Measurements from ENCODE around the gene FGD5.
A peak's percentile ranks its signal among the peaks of the same experiment; 100 is the strongest.

The FGD5 gene

DNA sequence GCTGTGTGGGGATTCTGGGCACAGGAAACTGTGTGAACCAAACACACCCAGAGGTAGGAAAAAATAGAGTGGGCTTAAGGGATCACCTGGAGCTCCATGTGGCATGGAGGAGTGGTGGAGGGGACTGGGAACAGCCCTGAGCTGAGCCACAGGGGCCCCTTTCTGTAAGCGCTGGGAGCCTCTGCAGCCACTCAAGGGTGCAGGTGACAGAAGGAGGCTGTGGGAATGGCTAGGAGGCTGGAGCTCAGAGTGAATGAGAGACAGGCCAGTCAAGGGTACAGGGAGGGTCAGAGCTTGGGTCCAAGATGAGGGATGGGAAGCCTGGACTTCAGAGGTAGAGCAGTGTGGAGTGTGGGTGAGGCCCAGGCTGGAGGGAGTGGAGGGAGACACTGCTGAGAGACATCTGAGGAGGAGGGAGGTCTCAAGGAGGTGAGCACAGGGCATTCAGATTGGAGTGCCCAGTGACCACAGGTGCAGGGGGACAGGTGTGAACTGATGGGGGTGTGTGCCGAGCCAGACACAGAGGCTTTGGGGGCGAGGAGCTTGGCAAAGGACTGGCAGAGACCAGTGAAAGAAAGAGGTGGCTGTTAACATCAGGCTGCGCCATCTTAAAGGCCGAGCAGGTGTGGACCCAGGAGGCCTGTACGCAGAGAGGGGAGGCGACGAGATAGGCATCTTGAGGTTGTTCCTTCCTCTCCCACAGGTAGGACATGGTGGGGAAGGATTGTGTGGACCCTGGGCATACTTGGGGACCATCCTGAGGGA lies 56.8 kb downstream of the FGD5 start:
- in situ Hi-C loops (cut with HindIII; ENCODE audit: low sequenced_read_pairs) = no loop called here
- TF ChIP-seq, protein P1, sequence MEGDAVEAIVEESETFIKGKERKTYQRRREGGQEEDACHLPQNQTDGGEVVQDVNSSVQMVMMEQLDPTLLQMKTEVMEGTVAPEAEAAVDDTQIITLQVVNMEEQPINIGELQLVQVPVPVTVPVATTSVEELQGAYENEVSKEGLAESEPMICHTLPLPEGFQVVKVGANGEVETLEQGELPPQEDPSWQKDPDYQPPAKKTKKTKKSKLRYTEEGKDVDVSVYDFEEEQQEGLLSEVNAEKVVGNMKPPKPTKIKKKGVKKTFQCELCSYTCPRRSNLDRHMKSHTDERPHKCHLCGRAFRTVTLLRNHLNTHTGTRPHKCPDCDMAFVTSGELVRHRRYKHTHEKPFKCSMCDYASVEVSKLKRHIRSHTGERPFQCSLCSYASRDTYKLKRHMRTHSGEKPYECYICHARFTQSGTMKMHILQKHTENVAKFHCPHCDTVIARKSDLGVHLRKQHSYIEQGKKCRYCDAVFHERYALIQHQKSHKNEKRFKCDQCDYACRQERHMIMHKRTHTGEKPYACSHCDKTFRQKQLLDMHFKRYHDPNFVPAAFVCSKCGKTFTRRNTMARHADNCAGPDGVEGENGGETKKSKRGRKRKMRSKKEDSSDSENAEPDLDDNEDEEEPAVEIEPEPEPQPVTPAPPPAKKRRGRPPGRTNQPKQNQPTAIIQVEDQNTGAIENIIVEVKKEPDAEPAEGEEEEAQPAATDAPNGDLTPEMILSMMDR (IDR thresholded peaks at IDR 0.05; ENCODE audit: low read depth, low read length) = no peak
- no peak for DNase-seq (ENCODE audit: low read depth, low spot score)
- no peak overlapping the region for H3K4me3 ChIP-seq (ENCODE audit: low read depth, low read length)

GRCh38 chr3:14876921-14877333 lies 58.2 kb downstream of the FGD5 start:
- TF ChIP-seq, protein P1 (IDR thresholded peaks at IDR 0.05; ENCODE audit: low read depth, low read length) = no peak
- no peak overlapping the region for H3K4me3 ChIP-seq (ENCODE audit: low read depth, low read length)
- in situ Hi-C loops (cut with HindIII; ENCODE audit: low sequenced_read_pairs) = no loop called here
- DNase-seq (ENCODE audit: low read depth, low spot score) = peak; percentile 39

DNA sequence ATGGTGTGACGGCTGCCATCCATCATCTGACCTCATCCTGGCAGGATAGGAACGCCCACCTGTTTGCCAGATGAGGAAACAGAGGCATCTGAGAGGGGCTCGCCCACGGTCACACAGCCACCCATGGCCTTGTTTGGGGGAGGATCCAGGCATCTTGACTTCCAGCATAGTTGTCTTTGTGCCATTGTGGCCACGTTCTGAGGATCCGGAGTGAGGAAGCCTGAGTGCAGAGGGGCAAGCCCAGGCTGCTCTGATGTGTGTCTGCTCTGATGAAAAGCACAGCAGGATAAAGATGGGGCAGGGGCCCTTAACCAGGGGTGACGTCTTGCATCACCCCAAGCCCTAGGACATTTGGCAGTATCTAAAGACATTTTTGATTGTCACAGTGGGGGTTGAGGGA lies 58.7 kb downstream of the FGD5 start:
- in situ Hi-C loops (cut with HindIII; ENCODE audit: low sequenced_read_pairs) = no loop called here
- TF ChIP-seq, protein P1 (IDR thresholded peaks at IDR 0.05; ENCODE audit: low read depth, low read length) = no peak

DNA sequence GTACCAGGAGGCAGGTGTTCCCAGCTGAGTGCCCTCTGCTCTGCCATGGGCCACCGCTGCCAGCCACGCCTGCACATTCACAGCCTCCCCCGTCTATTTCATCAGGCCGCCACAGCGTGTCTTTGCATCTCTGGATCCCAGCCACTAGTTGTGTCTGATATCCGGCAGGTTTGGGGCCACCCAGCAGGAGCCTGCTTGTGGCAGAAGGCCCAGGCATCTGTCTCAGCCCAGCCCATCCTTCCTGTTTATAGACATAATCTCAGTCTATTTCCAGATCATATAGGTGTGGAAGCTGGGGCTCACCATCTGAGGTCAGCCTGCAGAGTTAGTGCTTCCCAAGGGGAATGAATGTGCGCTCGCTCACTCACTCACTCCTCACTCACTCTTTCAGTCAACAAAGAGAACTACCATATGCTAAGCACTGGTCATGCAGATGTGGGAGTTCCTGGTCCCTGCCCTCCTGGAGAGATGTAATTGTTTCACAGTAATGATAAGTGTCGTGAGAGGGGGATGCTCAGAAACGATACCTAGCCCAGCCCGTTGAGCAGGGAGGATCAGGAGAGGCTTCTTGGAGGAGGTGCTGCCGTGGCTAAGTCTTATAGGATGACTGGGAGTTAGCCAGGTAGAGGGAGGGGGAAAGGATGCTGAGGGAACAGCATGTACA lies 60.6 kb downstream of the FGD5 start:
- TF ChIP-seq, protein P1 (IDR thresholded peaks at IDR 0.05; ENCODE audit: low read depth, low read length) = no peak
- peak; percentile 7 for DNase-seq (ENCODE audit: low read depth, low spot score)
- in situ Hi-C loops (cut with HindIII; ENCODE audit: low sequenced_read_pairs) = no loop called here
- no peak overlapping the region for H3K4me3 ChIP-seq (ENCODE audit: low read depth, low read length)

More for the DNA sequence above, 58.7 kb downstream of the FGD5 start:
- H3K4me3 ChIP-seq (ENCODE audit: low read depth, low read length) = no peak overlapping the region
- DNase-seq (ENCODE audit: low read depth, low spot score) = no peak

DNA sequence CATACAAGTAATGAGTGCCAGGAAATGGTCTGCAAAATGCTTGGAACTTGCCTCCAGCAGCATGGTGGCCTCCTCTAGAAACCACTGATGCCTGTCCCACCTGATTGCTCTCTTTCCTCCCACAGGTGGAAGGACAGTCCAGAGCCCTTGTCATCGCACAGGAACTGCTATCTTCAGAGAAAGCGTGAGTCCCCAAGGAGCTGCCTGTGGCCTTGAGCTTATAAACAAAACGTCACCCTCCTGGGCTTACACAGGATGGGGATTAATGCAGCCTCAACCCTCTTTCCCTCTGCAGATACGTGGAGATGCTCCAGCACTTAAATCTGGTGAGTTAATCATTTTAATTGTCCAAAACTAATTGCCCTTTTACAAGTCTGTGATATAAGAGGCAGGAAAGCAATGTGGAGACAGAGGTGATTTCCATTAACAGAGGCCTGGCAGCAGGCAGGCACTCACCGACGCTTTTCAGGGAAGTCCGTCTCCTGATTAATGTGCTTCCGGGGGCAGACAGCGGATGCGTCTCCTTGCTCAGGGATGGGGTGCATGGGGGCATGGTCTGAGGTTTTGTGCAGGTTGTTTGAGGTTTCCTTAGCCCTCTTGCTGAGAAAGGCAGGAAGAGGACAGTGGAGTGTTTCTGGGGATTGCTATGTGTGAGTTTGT lies 61.8 kb downstream of the FGD5 start:
- no peak for DNase-seq (ENCODE audit: low read depth, low spot score)
- no peak overlapping the region for H3K4me3 ChIP-seq (ENCODE audit: low read depth, low read length)
- in situ Hi-C loops (cut with HindIII; ENCODE audit: low sequenced_read_pairs) = no loop called here
- TF ChIP-seq, protein P1 (IDR thresholded peaks at IDR 0.05; ENCODE audit: low read depth, low read length) = no peak

- TF ChIP-seq, protein P1 (IDR thresholded peaks at IDR 0.05; ENCODE audit: low read depth, low read length) = no peak
- H3K4me3 ChIP-seq (ENCODE audit: low read depth, low read length) = no peak overlapping the region
- DNase-seq (ENCODE audit: low read depth, low spot score) = no peak
- in situ Hi-C loops (cut with HindIII; ENCODE audit: low sequenced_read_pairs) = no loop called here
These were observed 64.5 kb downstream of the FGD5 start for GRCh38 chr3:14883226-14883625.
